ENCODE measurements around the gene YBEY.
"Not testable (repeated sequence)": the region's sequence is repeated elsewhere in the genome, so short reads cannot be mapped to it uniquely, and the experiment has no call there.

YBEY gene

DNA sequence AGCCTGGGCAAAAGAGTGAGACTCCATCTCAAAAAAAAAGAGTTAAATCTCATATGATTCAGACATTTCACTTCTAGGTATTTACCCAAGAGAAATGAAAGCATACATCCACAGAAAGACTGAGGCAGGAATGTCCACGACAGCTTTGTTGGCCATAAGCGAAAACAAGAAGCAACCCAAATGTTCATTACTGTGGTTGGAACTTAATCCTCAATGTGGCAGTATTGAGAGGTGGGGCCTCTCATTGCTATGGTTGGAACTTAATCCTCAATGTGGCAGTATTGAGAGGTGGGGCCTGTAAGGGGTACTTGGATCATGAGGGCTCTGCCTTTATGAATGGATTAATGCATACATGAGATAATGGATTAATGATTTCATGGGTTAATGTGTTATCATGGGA is 22.3 kb downstream of the YBEY start:
- no peak for DNase-seq

DNA sequence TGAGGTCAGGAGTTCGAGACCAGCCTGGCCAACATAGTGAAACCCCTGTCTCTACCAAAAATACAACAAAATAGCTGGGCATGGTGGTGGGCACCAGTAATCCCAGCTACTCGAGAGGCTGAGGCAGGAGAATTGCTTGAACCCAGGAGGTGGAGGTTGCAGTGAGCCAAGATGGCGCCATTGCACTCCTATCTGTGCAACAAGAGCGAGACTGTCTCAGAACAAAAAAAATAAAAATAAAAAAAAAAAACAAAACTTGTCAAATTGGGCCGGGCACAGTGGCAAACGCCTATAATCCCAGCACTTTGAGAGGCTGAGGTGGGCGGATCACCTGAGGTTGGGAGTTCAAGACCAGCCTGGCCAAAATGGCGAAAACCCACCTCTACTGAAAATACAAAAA is 24.1 kb downstream of the YBEY start:
- DNase-seq = not testable (repeated sequence)

DNA sequence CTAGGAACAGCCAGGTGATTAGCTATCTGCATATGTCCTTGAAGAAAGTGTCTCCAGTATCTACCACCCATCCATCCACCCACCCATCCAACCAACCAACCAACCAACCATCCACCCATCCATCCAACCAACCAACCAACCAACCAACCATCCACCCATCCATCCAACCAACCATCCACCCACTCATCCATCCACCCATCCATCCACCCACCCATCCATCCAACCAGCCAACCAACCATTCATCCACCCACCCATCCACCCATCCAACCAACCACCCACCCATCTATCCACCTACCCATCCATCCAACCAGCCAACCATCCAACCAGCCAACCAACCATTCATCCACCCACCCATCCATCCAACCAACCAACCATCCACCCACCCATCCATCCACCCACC is 25.4 kb downstream of the YBEY start:
- DNase-seq = no peak

DNA sequence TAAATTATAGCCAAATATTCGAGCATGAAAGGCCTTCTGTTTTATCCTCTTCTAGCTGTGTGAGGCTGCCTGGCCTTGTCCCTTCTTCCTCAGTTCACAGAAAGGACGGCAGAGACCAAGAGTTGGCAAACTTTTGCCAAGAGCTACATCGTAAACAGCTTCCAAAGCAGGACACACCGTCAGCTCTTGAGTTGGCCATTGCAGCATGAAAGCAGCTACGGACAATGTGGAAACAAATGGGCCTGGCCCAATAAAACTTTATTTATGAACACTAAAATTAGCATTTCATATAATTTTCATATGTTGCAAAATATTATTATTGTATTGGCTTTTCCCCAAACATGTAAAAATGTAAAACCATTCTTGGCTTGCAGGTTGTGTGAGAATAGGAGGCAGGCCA is 26.8 kb downstream of the YBEY start:
- no peak for DNase-seq

DNA sequence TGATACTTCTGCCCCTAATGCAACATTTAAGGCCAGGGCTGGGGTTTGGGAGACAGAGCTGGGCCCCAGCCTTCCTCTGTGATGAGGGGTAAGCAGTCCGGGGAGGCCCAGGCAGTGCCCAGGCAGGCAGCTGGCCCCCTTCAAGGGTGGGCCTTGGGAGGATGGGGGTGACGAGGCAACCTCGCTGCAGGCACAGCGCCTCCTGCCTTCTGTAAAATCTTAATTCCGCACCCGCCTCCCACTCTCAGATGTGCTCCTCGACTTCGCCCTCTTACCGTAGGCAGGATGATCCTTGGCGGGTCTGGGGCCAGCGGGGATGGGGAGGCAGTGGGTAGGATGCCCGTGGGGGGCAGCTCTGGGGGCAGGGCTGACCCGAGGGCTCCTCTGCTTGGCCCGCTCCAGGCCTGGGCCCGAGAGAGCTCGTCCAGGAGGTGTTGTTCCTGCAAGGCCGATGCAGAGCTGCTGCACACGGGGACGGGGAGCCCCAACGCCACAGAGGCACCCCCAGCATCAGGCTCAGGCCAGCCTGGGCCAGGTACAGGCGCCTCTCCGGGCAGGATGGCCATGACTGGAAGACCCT is 28.4 kb downstream of the YBEY start:
- DNase-seq = no peak

DNA sequence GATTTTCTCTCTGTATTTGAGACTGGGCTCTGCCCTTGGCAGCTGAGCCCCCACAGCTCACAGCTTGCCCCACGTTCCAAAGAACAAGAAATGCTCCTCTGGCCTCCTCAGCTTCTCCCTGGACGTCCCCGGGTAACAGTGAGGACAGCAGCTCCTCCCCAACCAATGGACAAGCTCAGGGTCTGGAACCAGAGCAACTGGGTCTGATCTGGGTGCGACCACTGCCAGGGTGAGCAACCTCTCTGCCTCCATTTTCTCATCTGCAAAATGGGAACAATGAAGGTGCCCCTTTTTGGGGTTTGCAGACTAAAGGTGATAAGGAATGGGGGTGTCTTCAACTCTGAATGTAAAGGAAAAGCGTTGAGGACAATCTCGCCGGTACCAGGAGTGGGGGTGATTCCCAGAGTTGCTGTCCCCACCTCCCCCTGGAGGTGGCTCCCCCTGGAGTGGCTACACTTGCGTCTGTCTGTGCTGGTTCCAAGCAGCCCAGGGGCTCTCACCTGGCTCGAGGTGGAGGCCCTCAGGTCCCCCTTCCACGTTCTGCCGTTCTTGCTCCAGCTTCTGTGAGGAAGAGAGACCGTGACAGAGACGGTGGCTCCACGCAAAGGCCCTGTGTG is 30.7 kb downstream of the YBEY start:
- no peak for DNase-seq

DNA sequence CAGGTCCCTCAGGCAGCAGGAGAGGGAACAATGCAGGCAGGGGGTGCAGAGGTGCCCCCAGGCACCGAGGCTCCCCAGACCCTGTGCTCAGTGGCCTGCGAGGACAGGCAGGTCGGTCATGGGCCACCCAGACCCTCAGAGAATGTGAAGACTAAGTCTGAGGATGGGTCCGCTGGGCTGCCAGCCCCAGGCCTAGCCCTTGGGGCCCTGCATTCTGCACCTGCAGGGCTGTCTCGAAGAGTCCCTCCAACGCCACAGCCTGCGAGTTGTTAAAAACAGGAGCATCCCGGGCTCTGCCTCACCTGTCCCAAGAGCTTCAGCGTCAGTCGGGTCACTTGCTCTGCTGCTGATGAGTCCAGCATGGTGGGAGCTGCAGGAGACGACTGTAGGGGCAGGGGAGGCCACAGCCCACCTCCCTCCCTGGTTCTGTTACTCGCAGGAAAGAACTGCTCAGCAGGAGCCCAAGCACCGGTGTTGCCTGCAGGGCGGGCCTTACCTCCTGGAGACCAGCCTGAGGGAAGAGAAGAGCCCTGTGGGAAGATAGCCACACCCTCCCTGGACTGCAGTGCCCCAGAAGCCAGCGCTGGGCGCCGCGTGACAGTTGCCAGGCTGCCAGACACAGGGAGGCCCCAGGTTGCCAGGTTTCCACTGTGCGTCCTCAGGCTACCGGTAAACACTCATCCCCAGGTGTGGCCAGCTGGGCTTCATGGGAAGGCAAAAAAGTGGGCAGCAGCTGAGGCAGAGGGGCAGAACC is 31.7 kb downstream of the YBEY start:
- no peak for DNase-seq

DNA sequence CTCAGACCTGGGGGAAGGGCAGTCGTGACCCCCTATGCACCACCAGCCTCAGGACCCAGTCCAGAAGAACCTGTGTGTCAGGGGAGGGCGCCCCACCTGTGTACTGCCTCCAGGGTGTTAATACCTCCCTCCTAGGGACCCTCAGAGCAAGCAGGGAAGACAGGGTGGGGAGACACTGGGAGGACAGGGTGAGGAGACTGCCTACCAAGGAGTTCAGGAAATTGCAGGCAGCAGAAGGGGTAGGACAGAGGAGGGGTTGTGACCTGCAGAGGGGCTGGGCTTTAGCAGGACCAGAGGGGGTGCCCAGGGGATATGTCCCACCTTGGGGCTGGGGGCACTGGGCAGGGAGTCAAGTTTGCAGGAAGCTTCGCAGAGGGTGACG is 32.3 kb downstream of the YBEY start:
- no peak for DNase-seq

DNA sequence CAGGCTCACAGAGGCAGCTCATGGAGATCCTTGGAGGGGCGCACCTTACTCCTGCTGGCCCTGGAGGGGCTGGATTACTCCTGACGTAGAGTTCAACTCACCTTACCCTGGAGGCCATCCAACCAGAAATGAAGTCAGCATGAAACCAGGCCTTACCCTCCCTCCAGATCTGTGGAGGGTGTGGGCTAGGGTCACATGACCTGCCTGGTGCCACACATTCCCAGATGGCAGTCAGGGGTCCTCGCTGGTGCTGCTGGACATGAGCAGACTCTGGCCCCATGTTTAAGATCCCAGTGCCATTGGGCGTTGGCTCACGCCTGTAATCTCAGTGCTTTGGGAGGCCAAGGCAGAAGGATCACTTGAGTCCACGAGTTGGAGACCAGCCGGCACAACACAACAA is 33.0 kb downstream of the YBEY start:
- DNase-seq = no peak

DNA sequence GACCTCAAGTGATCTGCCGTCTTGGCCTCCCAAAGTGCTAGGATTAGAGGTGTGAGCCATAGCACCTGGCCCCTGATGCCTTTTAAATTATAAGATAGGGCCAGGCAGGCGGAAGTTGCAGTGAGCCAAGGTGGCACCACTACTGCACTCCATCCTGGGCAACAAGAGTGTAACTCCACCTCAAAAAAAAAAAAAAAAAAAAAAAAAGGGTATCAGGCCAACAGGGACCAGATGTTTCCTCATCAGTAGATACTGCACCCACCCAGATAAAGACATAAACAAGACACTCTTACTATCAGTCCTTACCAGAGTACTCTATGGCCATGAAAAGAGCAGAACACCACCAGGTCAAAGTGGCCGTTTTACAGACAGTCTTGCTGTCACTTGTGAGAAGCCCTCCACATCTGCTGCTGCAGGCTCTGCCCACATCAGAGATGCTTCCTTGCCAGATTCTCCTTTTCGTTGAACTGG is 34.2 kb downstream of the YBEY start:
- no peak for DNase-seq

DNA sequence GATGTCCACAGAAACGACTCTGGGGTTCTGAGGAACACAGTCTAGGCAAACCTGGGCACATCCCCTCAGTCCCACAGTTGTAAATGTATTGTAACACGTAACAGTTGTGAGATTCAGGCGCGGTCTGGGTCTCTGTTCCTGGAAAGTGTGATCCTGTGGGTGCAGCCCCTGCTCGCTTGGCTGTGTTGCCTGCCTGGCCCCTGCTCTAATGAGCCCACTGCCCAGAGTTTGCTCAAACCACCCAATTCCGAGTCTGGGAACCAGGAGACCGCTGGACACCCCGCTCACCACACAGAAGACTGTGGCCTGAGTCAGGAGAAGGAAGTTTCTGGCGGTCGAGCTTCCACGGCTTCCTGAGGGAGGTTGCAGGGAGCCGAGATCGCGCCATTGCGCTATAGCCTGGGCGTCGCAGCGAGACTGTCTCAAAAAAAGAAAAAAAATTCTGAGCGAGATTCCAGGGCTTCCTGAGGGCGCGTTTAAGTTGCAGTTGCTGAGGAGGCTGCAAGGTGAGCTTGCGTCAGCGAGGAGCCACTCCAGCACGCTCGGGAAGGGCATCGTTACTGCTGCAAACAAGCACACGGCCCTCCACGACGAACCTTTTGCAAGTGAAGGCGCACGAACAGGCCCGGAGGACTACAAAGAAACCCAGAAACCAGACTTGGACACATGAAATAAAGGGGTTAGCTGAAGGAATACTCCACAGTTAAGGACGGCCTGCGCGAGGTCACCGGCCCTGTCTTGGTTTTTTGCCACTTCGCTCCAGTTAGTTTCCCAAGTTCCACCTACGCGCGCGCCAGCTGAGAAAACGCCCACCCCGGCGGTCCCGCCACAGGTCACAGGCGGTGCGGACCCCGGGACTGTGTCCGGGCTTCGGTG is 36.4 kb downstream of the YBEY start:
- DNase-seq = no peak

DNA sequence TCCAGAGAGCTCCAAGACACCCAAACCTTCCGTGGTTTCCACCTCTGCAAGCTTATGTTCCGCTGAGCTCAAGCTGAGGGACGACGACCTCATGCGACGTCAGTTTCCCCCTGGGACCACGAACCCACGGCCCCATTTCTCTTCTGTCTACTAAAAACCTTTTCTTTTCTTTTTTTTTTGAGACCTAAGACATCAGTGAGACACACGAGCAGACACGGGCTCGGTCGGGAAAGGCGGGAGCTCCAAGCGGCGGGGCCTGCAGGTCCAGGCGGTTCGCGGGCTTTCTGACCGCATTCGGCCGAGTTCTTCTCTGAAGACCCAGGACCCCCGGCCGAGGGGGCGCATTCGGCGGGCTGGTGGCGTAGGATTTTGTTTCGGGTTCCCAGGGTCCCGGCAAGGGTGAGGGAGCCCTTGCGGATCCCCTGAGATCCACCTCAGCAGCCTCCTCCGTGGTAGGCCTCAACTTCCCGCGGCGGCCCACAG is 37.1 kb downstream of the YBEY start:
- DNase-seq = no peak

DNA sequence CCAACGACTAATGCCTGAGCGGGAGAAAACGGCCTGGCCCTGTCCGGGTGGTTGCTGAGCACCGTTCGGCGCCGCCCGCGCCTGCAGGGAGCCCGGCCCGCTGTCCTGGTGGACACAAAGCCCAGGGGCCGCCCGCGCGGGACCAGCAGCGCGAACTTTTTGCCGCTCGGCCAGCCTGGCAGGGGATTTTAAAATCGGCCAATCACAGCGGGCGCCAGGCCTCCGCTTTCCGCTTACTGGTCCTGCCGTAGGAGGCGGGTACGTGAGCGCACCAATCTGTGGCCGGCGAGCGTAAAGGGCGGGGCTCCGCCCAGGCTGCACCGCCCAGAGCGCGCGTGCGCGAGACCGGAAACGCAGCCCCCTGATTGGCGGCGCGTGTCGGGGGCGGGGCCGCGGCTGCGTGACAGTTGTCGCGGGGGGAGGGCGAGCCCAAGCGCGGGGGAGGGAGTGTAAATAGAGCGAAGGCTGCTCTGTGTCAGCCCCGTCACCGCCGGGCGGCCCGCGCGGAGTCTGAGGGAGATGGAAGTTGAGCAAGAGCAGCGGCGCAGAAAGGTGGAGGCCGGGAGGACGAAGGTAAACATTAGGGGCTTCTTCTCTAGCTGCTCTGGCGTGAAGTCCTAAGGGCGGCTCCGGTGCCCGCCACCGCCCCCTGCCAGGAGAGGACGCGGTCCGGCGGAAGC is 37.7 kb downstream of the YBEY start, which contains the start of the genes C21orf58 and PCNT:
Gene C21orf58, minus strand, starts transcription at position 161 of the 680 bp plus-strand sequence. CDS start 1,132 bp downstream, outside the sequence.
Gene PCNT, plus strand, starts transcription at position 447 of the 680 bp plus-strand sequence. Its CDS starts 73 bp downstream, at position 520.
- DNase-seq = peak; percentile 97

DNA sequence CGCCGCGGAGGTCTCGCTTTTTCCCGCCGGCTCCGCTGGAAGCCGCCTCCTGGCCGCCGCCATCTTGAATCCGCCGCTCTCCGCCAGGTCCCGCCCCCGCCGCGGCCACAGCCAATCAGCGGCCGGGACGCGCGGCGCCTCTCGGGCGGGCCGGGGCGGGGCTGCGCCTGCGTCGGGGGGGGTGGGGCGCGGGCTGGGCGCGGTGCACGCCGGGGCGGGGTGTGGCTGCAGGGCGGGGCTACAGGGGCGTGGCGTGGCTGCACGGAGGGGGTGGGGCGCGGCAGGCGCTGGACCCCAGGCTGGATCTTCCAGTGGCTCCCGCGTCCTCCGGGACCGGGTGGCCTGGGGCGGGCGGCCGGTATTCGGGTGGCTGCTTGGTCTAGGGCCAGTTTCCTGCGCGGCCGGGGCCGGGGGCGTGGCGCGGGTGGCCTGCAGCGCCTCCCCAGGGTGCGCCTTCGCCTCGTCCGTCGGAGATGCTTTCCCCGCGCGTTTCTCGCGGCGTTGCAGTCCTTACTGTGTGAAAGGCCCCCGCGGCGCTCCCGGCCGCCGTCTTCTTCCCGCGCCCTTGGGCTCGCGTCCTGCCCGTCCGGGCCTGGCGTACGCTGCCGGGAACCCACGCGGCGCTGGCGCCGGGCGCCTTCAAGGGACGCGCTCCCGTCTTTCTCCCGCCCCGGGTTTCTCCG is 38.4 kb downstream of the YBEY start:
- peak; percentile 75 for DNase-seq

DNA sequence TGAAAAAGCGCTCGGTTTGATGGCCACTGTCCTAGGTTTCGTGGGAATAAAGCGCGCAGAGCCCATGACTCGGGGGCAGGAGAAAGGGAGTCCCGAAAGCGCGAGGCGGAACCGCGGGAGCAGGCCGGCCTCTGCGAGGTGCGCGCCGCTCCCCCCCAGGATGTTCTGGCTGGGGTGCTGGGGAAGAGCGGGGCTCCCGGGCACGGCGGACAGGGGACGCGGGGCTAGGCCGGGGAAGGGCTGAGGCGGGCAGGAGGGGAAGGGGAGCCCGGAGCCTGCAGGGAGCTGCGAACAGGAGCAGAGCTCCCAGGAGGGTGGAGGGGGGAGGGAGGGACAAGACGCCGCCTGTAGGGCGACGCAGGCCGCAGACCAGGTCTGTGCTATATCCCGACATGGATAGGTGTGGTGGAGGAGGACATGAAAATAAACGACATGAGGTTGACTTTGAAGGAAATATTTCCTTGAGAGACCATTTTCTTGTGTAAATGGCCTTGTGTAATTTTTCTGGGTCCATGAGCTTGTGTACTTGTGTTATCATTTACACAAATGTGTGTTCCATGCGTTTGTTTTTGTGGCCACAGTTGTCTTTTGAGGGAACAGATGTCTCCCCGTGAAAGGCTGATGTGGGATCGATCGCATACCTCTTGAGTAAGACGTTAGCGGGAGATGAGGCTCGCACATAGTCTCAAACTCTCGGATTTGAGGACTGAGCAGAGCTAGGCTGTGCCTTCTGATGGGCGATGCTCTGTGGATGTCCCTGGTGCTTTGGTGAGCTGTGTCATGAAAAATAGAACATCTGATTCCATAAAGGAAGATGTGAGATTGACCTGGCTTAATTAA is 39.2 kb downstream of the YBEY start:
- DNase-seq = no peak

DNA sequence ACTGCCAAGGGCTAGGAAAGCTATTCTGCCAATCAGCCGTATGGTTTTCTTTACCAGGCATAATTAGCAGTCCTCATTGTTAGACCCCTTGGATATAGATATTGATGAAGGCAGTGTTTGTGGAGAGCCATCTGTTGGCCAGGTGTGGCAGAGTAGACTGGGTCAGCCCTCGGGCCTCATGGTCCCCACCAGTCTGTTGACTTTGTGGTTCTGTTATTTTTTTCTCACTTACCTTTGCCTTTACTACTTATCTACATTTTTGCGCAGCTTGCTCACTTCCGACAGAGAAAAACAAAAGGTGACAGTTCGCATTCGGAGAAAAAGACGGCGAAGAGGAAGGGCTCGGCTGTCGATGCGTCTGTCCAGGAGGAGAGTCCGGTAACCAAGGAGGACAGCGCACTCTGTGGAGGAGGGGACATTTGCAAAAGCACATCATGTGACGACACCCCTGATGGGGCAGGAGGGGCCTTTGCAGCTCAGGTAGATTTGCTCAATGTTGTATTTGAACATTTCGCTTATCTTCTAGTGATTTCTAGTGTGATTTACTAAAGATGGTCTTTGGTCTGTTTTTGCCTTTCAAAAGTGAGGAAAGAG is 40.1 kb downstream of the YBEY start:
- DNase-seq = no peak

DNA sequence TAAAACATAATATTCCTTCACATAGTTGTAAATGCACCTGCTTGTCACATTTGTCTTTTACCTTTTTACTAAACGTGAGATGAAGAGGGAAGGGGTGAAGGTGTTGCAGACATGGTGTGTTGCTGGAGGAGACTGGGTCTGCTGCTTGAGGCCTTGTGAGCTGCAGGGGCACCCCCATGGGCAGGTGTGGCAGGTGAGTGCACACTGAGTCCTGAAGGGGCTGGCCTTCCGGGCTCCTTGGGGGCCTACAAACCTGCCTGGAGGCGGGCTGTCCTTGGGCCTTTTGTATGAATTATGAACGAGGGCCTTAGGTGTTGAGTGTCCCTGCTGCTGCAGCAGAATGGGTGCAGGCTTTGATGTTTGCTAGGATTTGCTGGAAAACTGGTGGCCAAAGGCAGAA is 41.6 kb downstream of the YBEY start:
- no peak for DNase-seq

DNA sequence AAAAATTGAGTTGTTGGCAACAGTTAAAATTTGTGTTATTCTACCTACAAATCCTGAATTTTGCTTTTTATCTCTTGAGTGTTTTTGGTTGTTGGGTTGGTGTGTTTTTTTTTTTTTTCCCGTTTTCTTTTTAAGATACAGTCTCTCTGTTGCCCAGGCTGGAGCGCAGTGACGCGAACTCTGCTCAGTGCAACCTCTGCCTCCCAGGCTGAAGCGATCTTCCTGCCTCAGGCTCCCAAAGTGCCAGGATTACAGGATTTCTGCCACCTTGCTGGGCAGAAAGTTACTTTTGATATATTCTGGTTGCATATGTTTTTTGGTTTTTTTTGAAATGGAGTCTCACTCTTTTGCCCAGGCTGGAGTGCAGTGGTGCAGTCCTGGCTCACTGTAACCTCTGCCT is 42.0 kb downstream of the YBEY start:
- DNase-seq = no peak

DNA sequence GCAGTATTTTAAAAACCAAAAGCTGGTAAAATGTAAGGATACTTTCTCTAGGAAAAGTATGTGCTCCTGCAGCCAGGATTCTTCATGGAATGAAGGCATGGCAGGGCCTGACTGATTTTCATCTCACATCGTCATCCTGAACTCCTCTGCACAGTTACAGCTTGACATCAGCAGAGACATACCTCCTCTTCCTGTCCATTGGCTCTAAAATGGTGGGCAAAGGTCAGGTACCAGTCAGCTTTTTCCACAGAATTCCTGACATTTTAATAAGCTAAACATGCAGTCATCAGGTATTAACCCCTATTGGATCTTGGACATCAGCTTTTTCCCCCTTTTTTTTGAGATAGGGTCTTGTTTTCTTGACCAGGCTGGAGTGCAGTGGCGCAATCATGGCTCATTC is 43.7 kb downstream of the YBEY start:
- no peak for DNase-seq

All from KG1 (cell line).